ENCODE results near the gene CCT3.

CCT3 gene

DNA sequence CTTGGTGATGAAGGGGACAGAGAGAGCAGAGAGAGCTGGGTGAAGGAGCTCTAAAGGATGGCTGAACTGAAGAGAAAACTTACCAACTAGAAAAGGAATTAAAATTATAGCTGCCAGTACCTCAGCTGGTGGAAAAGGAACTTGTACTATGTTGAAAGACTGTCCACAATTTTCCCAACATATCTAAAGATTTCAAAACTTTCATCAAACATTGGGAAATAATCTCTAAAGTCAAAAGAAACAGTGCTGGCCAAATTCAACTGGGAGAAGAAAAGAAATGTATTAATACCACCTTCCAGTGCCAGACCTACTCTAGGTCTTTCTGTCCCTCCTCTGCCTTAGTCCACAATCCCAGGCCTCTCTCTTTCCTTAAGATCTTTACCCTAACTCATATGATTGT lies 61.6 kb downstream of the CCT3 start:
- DNase-seq, result no peak

DNA sequence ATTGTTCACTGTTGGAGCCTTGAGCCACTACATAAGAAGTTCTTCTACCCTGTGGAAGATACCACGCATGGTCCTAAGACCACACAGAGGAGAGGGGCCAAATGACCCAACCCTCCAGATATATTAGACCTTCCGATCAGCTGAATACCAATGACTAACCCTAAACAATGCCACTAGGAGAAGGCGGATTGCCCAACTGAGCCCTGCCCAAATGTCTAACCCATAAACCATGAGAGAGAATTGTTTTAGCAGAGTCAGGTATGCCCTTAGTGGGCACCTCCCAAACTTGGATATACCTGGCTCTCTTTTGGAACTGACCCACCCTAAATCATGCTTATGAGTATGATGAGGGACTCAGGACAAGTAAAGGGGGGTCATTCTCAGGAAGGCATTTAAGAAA lies 67.8 kb downstream of the CCT3 start:
- DNase-seq, result no peak

DNA sequence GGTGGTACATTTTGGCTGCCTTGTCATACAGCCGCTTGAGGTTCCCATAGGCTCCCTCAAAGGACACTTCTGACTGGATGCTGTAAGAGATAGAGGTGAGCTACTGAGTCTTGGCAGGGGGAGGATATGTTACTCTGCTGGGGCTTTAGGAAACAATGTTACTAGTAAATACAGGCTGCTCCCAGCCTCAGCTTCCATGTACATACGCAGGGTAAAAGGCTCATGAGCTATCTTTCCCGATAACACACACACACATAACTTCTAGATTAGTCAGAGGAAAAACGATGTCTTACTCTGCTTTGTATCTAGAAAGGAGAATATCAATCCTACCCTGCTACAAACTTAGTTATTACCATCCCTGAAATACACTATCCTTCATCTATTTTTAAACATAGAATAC lies 69.8 kb downstream of the CCT3 start:
- no peak for DNase-seq

- no peak for DNase-seq
Measured at GRCh38 chr1:156266051-156266450, 72.0 kb downstream of the CCT3 start.

GRCh38 chr1:156263288-156263655 lies 74.8 kb downstream of the CCT3 start:
- no peak for DNase-seq

GRCh38 chr1:156262461-156263287 lies 75.4 kb downstream of the CCT3 start:
- no peak for DNase-seq

- DNase-seq, result no peak
Measured at GRCh38 chr1:156260896-156261295, 77.2 kb downstream of the CCT3 start.

DNA sequence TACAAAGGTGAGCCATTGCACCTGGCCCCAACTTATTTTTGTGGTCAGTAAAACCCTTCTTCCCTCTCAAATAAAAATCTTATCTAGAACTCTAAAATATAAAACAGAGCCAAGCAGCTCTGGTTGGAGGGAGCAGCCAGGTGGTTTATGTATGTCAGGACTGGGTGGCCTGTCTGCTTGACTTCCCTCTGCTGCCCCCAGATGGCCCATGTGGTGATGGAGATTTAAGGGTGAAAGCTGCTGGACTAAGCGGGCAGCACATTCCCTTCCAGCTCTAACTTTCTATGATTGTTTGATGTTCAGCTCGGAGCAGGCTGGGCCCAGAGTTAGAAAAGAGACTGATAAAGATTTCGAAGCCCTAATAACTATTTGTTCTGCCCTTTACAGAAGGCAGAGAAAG lies 78.3 kb downstream of the CCT3 start:
- no peak for DNase-seq
